HG03159 (cell line): ENCODE measurements around the gene SARDH.

Experiments
- ATAC-seq: cut with Tn5 transposase; IDR thresholded peaks from one replicate; pipeline ENCODE4 v1.9.1; 2021; ENCODE audit warnings: mild to moderate bottlenecking, moderate library complexity; ENCODE audit not compliant: unreplicated experiment

SARDH gene, protein sequence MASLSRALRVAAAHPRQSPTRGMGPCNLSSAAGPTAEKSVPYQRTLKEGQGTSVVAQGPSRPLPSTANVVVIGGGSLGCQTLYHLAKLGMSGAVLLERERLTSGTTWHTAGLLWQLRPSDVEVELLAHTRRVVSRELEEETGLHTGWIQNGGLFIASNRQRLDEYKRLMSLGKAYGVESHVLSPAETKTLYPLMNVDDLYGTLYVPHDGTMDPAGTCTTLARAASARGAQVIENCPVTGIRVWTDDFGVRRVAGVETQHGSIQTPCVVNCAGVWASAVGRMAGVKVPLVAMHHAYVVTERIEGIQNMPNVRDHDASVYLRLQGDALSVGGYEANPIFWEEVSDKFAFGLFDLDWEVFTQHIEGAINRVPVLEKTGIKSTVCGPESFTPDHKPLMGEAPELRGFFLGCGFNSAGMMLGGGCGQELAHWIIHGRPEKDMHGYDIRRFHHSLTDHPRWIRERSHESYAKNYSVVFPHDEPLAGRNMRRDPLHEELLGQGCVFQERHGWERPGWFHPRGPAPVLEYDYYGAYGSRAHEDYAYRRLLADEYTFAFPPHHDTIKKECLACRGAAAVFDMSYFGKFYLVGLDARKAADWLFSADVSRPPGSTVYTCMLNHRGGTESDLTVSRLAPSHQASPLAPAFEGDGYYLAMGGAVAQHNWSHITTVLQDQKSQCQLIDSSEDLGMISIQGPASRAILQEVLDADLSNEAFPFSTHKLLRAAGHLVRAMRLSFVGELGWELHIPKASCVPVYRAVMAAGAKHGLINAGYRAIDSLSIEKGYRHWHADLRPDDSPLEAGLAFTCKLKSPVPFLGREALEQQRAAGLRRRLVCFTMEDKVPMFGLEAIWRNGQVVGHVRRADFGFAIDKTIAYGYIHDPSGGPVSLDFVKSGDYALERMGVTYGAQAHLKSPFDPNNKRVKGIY

DNA sequence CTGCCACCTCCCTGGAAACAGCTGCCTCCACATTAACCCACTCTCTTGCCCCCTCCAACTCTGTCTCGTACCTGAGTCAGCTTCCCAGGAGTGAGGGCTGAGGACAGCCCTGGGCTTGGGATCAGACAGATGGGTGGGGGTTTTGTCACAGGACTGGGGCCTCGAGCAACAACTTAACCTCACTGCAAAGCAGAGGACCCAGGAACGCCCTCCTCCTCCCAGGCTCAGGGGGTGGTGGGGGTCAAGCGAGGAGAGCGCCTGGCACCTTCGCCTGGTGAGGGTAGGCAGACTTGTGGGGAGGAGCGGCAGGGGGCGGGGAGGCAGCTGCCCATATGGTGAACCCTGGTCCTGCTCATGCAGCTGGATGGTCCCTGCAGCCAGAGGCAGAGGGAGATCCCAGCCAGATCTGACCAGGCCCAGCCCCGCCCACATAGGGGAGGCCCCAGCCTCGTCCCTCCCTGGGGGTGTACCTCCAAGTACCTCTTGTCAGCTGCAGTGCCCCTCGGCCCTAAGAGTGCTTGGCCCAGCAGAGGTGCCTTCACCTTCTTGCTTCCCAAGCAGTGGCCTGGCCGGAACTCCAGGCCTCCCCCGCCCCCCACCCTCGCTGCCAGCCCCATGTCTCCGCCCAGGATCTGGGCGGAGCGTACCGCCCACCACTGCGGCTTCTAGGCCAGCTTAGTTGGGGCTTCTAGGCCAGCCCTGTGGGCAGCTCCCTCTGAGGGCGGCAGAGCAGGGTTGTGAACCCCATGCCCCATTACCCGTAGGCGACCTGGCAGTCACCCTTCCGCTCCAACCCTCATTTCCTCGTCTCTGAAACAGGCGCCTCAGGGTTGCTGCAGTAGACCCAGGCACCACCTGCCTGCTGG is at the start of gene SARDH:
Gene SARDH (minus strand): TSS at position 579 of the 866 bp plus-strand sequence. CDS start 4,179 bp downstream, outside the sequence.
- no peak for ATAC-seq

DNA sequence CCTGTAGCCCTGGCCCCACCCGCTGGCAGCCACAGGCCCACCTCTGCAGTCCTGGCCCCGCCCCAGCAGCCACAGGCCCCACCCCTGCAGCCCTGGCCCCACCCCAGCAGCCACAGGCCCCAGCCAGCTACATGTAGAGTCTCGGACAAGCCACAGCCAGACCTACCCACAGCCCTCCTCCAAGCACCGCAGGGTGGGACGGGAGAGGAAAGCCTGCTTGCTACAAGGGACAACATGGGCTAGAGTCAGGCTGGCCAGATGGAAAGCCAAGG is 49.5 kb upstream of the SARDH start:
- ATAC-seq = peak; percentile 46

DNA sequence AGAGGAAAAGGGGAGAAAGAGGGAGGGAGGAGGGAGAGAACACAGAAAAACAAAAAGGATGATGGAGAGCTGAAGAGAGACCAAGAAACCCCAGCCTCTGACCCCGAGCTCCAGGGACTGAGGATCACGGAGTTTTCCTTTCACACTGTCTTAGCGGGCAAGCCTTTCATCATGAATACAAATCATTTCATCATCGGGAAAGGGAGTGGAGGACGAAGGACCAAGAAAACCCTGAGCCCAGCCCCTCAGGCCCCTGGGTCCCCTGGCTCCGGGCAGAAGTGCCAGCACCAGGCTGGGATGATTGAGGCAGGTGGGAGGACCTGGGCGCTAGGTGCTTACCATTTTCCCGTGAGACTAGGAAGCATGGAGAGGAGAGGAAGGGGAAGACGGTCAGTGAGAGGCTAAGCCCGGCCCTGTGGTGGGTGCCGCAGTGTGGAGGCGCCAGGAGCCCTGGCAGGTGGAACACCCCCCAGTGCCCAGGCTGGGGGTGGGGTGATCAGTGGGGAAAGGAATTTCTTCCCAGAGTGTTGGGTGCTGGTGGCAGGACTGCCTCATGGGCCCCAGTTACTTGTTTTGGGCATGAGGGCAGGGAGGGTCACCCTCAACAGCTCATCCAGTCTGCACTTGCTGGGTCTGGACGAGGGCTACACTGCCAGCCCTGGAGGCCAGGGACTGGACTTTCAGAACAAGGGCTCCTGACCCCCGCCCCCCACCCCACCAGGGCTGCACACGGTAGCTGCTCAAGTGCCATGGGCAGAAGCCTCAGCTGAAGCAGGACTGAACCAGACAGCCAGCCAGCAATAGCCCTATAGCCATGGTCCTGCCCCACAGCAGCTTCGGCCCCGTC is 49.0 kb upstream of the SARDH start:
- ATAC-seq = no peak

DNA sequence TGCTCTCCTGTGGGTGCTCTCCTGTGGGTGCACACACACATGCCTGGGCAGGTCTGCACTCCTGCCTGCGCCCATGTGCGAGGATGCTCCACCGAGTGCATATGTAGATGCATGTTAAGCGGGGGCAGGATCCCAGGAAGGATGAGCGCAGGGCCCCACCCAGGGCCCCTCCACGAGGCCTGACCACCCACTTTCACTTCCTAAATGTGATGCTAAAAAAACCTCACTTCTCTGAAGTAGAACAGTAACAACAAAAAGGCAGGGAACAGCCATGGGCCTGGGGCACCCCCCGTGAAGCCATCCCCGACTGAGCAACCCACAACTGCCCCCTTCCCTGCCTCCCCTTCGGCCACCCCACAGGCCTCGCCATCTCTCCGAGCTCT is 48.2 kb upstream of the SARDH start:
- ATAC-seq = peak; percentile 52

DNA sequence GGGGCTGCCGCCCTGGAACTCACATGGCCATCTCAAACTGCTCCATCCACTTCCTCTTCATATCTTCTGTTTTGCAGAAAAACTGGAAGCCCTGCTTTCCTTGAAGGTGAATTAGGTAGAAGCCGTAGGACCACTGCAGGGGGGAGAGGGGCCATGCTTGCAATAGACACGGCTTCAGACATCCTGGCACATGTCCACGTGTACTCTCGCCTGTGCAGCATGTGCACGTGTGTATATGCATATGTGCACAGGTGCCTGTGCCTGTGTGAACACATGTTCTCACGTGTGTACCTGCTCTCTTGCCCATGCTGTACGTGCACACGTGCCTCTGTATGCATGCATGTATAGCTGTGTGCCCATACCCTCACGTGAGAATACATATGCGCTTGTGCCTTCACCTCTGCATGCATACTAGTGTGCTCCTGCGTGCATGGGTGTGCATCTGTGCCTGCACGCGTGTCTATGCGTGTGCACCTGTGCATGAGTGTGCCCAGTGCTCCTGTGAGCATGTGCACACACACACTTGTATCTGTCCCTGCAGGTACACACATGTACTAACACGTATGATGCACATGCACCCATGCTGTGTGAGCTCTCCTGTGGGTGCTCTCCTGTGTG is 47.7 kb upstream of the SARDH start:
- ATAC-seq = no peak

DNA sequence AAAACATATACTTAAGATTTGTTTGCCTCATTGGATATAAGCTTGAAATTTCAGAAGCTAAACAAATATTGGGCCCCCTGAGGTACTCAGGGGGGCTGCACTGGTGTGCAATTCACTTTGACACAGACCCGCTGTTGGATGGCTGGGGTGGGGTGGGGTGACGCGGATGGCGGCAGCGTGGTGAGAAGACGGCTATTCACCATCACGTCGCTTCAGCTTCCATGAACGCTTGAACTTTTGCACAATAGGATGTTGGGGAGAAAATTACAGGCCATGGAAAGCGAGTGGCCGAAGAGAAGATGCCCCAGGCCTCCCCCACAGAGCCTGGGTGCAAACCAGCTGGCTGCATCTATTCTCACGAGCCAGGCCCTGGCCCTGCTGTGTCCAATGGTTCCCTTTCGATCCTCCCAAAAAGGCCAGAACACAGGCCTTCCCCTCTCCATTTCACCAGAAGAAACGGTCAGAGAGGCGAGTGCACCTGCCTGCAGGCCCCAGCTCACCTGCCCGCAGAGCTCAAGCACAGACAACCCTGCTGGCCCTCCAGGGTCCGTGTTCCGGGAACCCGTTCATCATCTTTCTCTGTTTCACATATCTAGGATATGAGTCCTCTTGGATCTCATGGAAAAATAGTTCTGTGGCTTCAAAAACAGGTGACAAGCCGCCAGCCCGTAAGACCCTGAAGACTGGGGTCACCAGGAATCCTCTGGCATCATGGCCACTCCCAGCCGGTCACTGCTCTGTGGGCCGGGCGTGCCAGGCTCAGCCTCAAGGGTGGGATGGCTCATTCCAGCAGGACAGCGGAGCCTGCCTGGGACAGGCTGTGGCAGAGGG is 46.8 kb upstream of the SARDH start:
- no peak for ATAC-seq

DNA sequence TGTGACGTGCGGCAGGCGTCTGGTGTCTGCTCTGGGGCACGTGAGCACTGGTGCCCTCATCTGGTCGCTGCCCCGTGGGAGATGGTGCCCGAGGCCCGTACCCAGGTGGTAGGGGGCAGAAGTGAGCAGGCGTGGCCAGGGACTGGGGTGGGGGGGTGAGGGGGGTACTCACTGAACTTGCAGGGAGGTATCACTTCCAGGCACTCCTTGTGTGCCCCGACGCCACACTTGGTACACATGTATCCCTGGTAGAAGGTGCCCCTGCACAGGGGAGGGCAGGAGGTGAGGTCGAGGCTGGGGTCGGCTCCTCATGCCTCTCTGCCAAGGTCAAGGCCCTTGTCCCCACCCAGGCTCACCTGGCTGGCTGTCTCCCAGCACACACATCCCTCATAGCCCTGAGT is 45.2 kb upstream of the SARDH start:
- no peak for ATAC-seq

DNA sequence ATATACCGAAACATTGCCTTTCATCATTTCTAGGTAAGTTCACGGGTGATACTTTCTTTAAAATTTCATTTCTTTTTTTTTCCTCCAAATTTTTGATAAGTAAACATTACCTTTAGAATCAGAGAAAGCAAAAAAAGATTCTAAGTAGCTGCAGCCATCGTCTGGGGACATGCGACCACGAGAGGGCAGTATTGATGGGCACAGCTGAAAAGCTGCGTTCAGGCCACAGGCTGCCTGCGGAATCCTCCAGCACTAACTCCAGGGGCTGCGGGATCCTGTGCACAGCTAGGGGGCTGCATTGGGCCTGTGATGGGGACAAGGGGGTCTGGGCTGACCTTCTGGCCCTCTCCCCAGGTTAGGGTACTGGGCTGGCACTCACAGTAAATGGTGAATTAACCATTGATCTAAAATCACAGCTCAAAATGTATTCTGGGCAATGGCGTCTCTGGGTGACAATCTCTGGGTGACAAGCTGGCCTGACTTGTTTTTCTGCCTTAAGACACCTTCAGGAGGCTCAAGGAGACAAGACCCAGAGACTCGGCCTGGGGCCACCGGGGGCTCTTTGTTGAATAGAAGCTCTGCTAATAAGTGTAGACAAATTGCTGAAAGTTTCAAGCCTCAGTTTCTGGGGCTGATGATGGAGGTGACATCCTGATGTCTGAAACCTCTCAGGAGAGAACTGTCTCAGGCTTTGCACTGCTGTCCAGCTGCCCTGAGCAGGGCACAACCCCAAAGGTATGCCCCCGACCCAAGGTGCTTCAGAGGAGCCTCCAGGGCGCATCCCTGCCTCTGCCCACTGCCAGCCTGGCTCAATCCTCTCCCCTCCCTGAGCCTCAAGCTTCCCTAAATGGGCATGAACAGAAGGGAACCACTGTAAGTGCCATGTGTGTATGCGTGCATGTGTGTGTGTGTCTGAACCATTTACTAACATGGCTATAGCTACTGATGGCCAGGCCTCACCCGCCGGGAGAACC is 44.3 kb upstream of the SARDH start:
- ATAC-seq = no peak

DNA sequence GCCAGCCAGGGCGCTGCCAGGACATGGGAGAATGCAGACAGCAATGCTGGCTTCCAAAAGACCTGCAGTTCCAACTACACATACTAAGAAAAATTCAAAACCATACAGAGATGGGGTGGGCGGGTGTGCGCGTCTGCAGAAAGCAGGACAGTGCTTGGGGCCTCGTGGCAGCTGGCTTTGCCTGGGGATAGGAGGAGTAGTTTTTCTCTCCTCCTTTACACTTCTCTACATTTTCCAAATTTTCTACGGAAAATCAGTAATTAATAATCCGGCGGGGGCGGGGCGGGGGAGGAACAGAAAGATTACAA is 43.6 kb upstream of the SARDH start:
- ATAC-seq = no peak

DNA sequence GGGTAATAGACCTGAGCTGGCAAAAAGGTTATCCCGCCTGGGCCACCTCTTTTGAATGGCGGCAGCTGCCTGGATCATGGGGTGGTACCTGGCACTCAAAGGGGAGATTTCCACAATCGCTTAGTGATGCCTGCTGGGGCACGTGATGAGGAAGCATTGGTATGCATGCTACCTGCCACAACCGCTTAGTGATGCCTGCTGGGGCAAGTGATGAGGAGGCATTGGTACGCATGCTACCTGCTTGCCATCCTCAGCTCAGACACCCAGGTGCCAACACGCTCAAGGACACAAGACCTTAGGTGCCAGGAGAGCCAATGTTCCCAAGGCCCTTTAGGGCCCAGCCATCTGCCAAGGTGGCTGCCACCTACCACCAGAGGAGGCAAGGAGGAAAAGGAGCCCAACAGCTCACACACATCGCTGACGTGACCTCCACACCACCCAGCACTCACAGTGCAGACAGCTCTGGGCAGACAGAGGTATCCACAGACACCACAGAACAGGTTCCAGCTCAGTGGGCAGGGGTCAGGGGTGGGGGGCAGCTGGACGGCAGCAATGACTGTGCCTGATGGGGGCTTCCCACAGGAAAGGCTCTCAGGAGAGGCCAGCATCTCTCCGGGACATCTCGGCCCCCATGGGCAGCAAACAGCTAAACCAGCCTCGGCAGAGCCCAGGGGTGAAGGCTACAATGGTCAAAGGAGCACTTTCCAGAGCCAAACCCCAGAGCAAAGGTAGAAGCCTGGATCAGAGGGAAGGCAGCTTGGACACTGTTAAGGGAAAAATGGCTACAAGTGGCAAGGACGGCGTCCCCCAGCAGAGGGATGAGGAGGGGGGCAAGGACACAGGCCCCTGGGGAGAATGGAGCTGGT is 43.0 kb upstream of the SARDH start:
- ATAC-seq = no peak

DNA sequence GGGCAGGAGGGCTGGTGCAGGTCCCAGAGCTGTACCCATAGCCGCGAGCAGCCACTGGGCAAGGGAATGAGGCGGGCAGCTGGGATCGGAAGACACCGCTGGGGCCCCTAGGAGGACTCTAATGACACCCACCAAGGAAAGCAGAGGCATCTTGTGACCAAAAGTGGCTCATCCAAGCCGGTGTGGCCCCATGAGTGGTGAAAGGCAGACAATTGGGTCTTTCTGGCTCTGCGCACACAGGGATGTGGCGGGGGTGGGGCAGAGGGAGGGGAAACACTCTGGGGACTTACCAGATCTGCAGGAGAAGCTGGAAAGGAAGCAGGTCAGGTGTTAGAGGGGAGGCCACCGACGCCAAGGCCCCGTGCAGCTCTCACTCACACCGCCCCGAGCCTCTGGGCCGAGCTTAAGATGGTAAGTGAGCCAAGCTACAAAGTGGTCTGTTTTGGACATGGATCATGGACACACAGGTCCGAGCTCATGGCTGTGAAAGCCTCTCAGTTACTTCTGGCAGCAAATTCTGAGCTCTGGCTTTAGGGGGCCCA is 42.3 kb upstream of the SARDH start:
- ATAC-seq = no peak

DNA sequence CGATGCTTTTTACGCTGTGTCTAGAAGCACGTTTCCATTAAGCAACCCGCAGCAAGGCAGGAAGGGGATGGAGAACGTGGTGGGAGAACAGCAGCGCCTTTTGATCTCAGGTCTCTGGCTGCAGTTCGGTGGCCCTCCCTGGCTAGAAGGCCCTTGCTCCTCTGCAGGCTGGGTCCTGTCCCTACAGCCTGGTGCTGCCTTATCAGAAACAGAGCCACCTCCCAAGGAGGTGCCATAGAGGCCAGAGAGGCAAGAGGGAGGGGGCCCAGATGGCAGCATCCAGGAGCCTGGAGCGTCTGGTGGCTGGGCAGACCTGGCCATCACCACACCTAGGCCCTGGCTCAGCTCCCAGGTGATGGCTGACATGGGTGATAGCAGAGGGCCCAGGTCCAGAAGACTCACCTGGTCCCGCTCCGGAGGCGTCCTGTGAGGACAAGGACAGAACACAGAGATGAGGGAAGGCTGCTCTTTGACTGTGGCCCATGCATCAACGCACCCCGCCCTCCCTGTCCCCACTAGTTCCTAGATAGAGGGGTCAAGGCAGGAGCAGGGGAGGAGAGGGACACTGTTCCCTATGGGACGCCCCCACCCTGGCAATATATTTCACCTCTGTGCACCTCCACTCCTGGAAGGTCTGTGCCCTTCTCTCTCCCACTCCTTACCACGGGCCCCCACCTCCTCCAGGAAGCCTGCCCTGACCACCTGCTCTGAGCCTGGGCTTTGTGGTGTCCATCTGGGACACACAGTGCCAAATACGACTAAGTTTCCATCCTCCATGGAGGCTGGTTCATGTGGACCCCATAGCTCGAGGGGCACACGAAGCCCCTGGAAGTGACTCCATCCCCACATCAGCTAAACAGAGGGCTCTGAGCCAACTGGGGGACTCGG is 41.6 kb upstream of the SARDH start:
- no peak for ATAC-seq

DNA sequence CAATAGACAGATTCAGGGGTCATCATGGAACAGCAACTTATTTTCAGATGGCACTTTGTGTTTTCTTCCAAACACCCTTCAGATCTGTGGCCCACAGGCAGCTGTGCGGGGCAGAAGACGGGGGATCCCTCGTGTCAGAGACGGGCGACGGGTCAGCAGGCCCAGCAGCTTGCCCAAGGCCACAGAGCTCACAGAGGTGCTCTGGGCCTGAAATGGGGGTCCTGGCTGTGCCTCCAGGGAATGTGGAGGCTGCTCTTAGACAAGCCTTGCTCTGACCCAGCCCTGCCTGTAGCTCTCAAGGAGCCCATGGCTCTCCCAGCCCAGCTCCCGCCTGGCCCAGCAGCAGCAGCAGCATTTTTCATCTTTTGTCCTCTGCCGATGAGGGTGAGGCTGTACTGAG is 40.9 kb upstream of the SARDH start:
- no peak for ATAC-seq

DNA sequence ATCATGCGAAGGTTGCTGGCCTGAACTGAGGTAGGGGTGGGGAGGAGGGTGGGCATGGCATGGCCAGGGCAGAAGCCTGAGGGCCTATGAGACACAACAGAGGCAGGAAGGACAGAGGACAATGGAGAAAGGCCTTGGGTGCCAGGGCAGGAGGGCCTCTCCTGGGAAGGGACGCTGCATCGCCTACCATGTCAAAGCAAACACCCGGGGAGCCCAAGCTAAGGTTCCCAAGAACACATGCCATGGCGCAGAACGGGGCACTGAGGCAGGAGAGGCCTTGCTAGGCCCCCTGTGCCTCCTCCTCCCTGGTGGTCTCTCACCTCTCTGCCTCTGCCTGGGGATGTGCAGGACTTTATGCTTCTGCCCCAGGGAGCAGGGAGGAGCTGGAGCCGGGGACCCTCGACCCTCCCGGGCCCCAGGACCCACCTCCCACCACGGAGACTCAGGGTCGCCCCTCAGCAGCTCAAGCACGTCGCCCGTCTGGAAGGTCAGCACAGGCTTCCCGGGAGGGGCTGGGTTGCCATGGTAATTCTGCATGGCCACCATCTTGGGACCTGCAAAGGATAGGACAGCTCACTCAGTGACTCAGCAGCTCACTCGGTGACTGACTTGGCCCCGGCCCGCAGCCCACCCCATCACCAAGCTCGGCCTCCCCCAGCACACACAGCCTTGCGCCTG is 40.3 kb upstream of the SARDH start:
- no peak for ATAC-seq

DNA sequence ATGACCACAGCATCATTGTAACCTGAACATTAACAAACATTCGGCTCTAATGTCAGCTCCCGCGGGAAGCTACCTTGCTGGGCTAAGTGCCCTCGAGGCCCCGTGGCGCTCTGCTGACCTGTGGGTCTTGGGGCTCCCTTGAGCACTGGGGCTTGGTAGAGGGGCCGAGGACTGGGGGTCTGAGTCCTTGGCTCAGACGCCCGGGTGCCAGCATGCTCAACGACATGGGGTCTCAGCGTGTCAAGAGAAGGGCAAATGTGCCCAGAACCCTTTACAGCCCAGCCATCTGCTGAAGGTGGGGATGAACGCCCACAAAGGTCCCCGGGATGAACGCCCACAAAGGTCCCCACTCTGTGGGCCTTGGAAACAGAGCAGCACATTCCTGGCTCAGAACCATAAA is 39.7 kb upstream of the SARDH start:
- ATAC-seq = no peak
